HG03457 (cell line): ENCODE data around the gene RELCH.

Source experiments
- ATAC-seq: cut with Tn5 transposase; IDR thresholded peaks from one replicate; pipeline ENCODE4 v1.9.1; 2021; ENCODE audit warnings: moderate number of reproducible peaks; ENCODE audit not compliant: unreplicated experiment

The RELCH gene

GRCh38 chr18:62336618-62337017, 149.6 kb downstream of the RELCH start:
- no peak for ATAC-seq

GRCh38 chr18:62337336-62337735, 150.3 kb downstream of the RELCH start:
- ATAC-seq: no peak

DNA sequence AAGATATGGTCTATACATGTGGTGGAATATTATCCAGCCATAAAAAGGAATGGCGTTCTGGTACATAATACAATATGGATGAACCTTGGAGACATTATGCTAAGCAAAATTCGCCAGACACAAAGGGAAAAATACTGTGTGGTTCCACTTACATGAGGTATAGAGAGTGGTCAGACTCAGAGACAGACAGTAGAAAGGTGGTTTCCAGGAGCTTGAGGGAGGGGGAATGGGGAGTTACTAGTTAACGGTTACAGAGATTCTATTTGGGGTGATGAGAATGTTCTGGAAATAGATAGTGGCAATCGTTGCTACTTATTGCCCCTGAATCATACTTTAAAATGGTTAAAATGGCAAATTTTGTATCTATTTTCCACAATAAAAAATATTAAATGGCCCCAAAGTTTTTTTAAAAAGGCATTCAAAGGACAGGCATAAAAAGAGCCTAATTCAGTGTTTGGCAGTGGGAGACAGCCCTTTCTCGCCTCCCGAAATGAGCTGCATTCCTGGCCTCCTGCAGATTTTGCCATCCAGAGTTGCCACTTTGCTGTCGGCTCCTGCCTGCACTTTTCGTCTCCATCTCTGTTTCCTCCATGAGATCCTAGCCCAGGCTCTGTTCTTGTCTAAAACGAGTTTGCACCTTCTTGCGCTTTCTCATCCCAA, 151.5 kb downstream of the RELCH start:
- no peak for ATAC-seq

GRCh38 chr18:62339106-62339988, 152.3 kb downstream of the RELCH start:
- no peak for ATAC-seq

GRCh38 chr18:62340996-62341395, 153.9 kb downstream of the RELCH start:
- no peak for ATAC-seq

- ATAC-seq: no peak
Measured at GRCh38 chr18:62341473-62341872, 154.4 kb downstream of the RELCH start.

DNA sequence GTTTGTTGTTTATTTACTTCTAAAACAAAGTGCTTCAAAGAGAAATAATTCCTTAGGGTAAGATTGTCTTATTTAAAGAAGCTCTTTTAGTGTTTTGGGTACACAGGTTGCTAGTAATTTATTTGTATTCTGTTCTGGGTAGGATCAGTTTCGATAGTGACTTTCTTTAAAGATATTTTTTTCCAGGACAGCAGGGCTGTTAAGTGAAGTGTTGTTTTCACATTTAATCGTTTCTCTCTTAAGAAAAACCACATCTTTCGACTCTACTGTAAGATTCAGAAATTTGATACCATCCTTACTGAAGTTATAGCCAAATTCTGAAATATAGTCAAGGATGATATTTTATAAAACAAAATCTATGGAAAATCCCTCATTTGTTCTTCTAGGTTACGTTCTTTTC, 155.8 kb downstream of the RELCH start:
- no peak for ATAC-seq

- ATAC-seq: no peak
Measured at GRCh38 chr18:62343316-62343715, 156.3 kb downstream of the RELCH start.

DNA sequence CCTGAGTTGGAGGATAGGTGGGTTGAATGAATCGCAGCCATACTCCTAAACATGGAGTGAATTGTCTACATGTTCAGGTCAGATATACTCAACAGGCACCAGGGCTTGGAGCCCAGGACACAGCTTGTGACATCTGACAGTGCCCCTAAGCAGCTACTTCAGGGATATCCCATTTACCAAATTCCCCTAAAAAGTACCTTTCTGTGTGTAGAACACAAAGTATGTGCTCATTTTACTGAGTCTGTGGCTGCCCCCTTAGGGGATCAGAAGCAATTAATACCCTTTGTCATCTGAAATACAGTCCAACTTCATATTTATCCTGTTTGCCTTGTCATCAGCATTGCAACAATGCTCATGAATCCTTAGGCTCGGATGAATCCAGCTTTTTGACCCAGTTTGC, 158.9 kb downstream of the RELCH start:
- no peak for ATAC-seq

DNA sequence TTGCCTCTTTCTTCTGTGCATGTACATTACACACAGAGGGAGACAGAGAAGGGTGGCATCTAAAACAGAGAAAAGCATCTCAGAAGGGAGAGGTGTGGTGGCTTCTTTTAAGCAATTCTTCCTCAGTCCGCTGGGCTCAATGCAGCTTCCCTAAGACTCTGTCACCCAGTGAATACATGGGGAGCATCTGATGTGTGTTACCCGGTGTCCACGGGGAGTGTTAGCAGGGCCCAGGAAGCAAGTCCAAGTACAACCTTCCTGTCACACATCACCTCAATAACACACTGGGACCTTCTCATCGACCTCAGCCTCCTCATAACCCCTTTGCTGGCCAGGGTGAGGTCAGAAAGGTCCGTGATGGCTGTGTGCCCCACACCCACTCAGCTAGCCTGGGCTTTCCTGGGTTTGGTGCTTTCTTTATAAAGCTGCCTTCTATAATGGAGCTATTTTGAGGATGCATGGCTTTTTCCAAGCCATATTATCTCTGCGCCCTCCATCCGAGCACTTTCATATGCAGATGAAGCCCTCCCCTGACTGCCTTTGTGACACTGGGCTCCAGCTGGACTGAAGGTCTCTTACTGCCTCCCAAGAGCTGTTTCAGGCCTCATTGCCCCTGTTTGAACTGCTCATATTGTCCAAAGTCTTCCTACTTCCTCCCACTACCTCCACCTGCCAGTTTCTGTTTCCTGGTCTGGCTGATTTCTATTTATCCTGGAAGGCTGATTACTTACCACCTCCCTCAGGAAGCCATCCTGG, 159.5 kb downstream of the RELCH start:
- no peak for ATAC-seq

DNA sequence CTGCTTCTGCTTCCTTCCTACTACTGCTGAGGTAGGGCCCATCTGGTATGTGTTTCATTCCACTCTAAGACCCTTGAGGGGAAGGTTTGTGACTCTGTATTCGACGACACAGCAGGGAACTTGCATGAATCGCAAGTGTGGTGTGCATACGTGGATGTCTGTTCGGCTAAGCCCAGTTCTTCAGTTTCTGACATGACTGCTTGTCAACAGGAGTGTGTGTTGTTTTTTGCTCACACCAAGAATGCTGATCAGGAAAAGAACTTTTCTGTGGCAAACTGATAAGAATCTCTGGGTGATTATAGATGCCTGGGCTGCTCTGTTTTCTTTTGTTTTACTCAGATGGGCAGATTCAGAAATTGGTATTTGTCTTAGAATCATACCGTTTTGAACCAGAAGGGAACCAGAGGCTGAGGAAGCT, 160.0 kb downstream of the RELCH start:
- ATAC-seq: no peak

GRCh38 chr18:62348474-62348873, 161.4 kb downstream of the RELCH start:
- ATAC-seq: no peak

- ATAC-seq: no peak
Measured at GRCh38 chr18:62353170-62353569, 166.1 kb downstream of the RELCH start.

GRCh38 chr18:62354151-62354550, 167.1 kb downstream of the RELCH start:
- ATAC-seq: no peak

DNA sequence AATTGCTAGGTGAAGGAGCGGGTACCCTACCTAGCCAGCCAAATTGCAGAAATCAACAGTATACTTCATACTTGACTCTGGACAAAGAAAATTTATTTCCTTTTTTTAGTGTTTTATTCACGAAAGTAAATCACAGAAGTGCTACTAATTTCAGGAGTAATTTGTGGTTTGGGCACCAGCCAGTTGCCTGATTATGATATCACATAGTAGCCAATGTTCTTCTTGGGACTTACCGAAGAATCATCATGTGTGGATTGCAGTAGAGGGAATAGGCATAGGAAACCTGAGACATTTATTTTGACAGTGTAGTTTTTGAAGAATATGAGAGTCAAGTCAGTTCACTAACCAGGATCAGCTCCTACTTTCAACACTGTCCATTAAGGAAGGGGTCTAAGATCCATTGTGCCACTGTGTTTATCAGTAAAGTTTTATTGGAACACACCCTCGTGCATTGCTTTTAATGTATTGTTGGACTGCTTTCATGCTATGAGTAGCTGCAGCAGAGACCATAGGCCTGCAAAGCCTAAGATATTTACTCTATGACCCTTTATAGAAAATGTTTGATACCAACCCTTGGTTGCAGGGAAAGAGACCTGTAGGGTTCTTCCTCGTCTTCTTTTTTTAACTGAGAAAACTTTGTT, 170.1 kb downstream of the RELCH start:
- no peak for ATAC-seq
